GM12801 (cell line): ENCODE data around the gene LBX2.

Experiments
- CTCF ChIP-seq: IDR thresholded peaks from one replicate; pipeline ENCODE4 v1.5.1; 2011; ENCODE audit warnings: control low read depth; ENCODE audit not compliant: insufficient read length; ENCODE audit errors: extremely low read depth

LBX2 gene

DNA sequence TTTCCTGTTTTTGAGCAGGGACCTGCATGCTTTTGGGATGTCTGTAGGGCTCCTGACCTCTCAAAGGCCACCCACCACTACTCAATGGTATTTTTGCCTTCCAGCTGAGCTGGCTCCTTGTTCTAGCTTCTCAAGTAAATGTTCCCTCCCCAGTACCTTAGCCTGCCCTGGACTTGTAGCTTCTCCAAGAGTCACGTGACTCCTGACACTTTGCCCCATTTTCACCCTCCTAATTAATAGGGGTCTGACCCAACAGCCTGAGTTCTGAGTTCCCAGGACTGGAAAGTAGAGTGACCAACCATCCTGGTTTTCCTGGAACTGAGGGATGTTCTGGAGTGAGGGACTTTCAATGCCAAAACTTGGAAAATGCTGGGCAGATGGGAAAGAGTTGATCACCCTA, 4.0 kb downstream of the LBX2 start:
- no peak for TF ChIP-seq CTCF

- TF ChIP-seq CTCF = no peak
Measured at GRCh38 chr2:74493546-74493945, 5.9 kb downstream of the LBX2 start.

- TF ChIP-seq CTCF = no peak
Measured at GRCh38 chr2:74491648-74492544, 7.5 kb downstream of the LBX2 start.

DNA sequence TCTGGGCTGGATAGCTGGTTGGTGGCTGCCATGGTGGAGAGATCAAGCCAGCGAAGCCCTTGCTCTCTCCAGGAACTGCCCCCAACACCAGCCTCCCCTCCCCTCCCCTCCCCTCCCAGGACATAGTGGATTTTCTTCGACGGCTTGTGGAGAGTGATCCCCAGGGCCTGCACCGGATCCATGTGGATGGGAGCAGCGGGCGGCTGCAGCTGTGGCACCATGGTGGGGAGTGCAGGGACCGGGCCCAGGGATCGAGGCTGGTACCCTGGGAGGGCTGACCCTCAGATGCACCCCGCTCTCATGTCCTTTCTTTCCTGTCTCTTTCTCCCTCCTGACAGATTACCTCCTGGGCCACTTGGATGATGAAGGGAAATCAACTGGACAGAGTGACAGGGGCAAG, 9.5 kb downstream of the LBX2 start:
- TF ChIP-seq CTCF = no peak

DNA sequence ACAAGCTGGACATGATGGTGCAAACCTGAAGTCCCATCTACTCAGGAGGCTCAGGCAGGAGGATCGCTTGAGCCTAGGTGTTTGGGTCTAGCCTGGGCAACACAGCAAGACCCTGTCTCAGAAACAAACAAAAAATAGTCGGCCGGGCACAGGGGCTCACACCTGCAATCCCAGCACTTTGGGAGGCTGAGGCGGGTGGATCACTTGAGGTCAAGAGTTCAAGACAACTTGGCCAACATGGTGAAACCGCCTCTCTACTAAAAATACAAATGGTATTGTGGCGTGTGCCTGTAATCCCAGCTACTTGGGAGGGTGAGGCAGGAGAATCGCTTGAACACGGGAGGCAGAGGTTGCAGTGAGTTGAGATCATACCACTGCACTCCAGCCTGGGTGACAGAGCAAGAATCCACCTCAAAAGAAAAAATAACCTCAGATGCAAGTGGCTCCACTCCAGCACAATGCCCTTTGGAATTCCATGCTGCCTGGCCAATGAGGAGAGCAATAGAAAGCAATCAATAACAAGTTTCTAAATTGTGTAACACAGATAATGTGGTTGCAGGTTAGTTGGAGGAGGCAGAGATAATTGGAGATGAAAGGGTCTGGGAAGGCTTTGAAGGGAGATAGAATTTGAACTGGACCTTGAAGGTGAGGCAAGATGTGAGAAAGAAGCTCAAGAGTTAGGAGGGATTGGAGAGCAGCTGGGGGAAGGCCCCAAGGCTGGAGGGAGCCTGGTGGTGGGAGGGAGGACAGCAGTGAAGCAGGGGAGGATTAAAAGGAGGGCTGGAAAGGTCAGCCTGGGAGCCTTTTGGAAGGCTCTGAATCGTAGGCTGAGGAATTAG, 10.5 kb downstream of the LBX2 start:
- TF ChIP-seq CTCF = no peak

DNA sequence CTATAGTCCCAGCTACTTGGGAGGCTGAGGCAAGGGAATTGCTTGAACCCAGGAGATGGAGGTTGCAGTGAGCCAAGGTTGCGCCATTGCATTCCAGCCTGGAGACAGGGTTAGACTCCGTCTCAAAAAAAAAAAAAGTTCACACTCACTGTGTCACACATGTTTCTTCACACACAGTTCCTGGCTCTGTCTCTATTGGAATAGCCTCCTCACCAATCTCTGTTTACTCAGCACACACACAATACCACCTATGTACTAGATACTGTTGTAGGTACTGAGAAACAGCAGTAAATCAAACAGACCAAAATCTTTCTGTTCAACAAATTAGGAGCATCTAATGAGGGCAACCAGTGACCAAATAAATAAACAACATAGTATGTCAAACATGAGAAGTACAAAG, 13.3 kb downstream of the LBX2 start:
- no peak for TF ChIP-seq CTCF
